SK-N-SH (cell line): ENCODE results near the gene RAD21L1. TPM values are rescaled to one million over a fixed set of nuclear protein-coding genes. Genes with fewer than 3 reads are reported as not detected.

Experiments
- CTCF ChIA-PET: fragments of 300-600, 350-600 bp; formaldehyde crosslinking; extraction: SDS; loops from one replicate; lab custom pipeline; 2021; lab: Yijun Ruan, JAX
- POLR2A ChIA-PET: fragments of 350-600 bp; sonication (Branson Sonifier 250); formaldehyde crosslinking; extraction: SDS; loops from one replicate; lab custom pipeline; 2020; ENCODE audit warnings: antibody characterized with exemption, inconsistent platforms; lab: Yijun Ruan, JAX
- DNase-seq: peaks from one replicate; pipeline ENCODE4 v3.0.0; 2012
- H2AFZ ChIP-seq: fragments of 200-600 bp; sonication (generic); 2 replicates; pipeline ENCODE4 v1.8.1; 2016; ENCODE audit warnings: antibody characterized with exemption, mild to moderate bottlenecking, low read depth
- H3F3A ChIP-seq: fragments of 200-600 bp; sonication (generic); replicated peaks from 2 replicates; pipeline ENCODE3; 2016; ENCODE audit warnings: antibody characterized with exemption, mild to moderate bottlenecking; ENCODE audit not compliant: insufficient read depth
- H3K27ac ChIP-seq, 2 experiments: fragments of 200-500 bp in 1 of 2; fragments of 200-600 bp in 1 of 2; sonication (Bioruptor generic) in 1 of 2; sonication (generic), shearing (Covaris generic) in 1 of 2; 2 replicates each; pipeline versions ENCODE4 v1.5.1 to v1.6.1; 2014 to 2016; ENCODE audit warnings: low read depth in 2 of 2, inconsistent platforms in 1 of 2, low read length in 1 of 2, mild to moderate bottlenecking in 1 of 2, mixed read lengths in 1 of 2
- H3K27me3 ChIP-seq: fragments of 200-600 bp; sonication (generic), shearing (Covaris generic); 2 replicates; pipeline ENCODE4 v1.6.1; 2016; ENCODE audit warnings: mixed run types; ENCODE audit not compliant: insufficient read depth
- H3K36me3 ChIP-seq, 2 experiments: fragments of 200-500 bp in 1 of 2; fragments of 200-600 bp in 1 of 2; sonication (Bioruptor generic) in 1 of 2; sonication (generic) in 1 of 2; replicated peaks in 1 of 2; 2 replicates each; pipeline versions ENCODE3 to v1.5.1; 2014 to 2016; ENCODE audit warnings: low read length in 1 of 2, mild to moderate bottlenecking in 1 of 2; ENCODE audit not compliant: insufficient read depth in 2 of 2, control insufficient read depth in 1 of 2
- H3K4me1 ChIP-seq, 2 experiments: fragments of 200-500 bp in 1 of 2; fragments of 200-600 bp in 1 of 2; sonication (Bioruptor generic) in 1 of 2; sonication (generic), shearing (Covaris generic) in 1 of 2; 2 replicates each; pipeline versions ENCODE4 v1.5.1 to v1.6.1; 2014 to 2016; ENCODE audit warnings: low read depth in 1 of 2, low read length in 1 of 2, mixed run types in 1 of 2; ENCODE audit not compliant: insufficient read depth in 2 of 2, control insufficient read depth in 1 of 2
- H3K4me2 ChIP-seq: fragments of 200-600 bp; sonication (generic), shearing (Covaris generic); 2 replicates; pipeline ENCODE4 v1.6.1; 2017; ENCODE audit warnings: mixed run types
- H3K4me3 ChIP-seq, 2 experiments: fragments of 200-500 bp in 1 of 2; fragments of 200-600 bp in 1 of 2; sonication (Bioruptor generic) in 1 of 2; sonication (generic), shearing (Covaris generic) in 1 of 2; 2 replicates each; pipeline versions ENCODE4 v1.5.1 to v1.8.1; 2014 to 2016; ENCODE audit warnings: low read depth in 2 of 2, inconsistent platforms in 1 of 2, low read length in 1 of 2, mild to moderate bottlenecking in 1 of 2, mixed read lengths in 1 of 2, moderate library complexity in 1 of 2
- H3K79me2 ChIP-seq: fragments of 200-600 bp; sonication (generic); 2 replicates; pipeline ENCODE4 v1.8.1; 2017; ENCODE audit warnings: mild to moderate bottlenecking; ENCODE audit not compliant: insufficient read depth
- H3K9ac ChIP-seq: fragments of 200-600 bp; sonication (generic); 2 replicates; pipeline ENCODE4 v1.6.1; 2017; ENCODE audit warnings: mixed run types
- H3K9me2 ChIP-seq: fragments of 200-600 bp; sonication (generic); 2 replicates; pipeline ENCODE4 v1.6.1; 2017; ENCODE audit warnings: mixed run types
- H3K9me3 ChIP-seq: fragments of 200-600 bp; sonication (generic); 2 replicates; pipeline ENCODE4 v1.6.1; 2017; ENCODE audit warnings: mixed run types, mild to moderate bottlenecking, moderate library complexity
- H4K20me1 ChIP-seq: fragments of 200-600 bp; sonication (generic); 2 replicates; pipeline ENCODE4 v1.6.1; 2017; ENCODE audit warnings: mild to moderate bottlenecking, mixed run types; ENCODE audit not compliant: insufficient read depth
- CHD2 ChIP-seq: fragments of 150-350 bp; IDR thresholded peaks from 2 replicates; pipeline ENCODE4 v1.6.1; 2018; ENCODE audit warnings: low read length; ENCODE audit not compliant: partially characterized antibody
- ELF1 ChIP-seq: IDR thresholded peaks from 2 replicates; pipeline ENCODE4 v1.4.0; 2012
- EP300 ChIP-seq, 2 experiments: IDR thresholded peaks; 2 replicates each; pipeline versions ENCODE4 v1.4.0 to v1.6.1; 2012; ENCODE audit warnings: borderline replicate concordance in 1 of 2, low read depth in 1 of 2, low read length in 1 of 2
- EZH2phosphoT487 ChIP-seq: fragments of 200-600 bp; sonication (generic); IDR thresholded peaks from 2 replicates; pipeline ENCODE4 v1.6.1; 2017; ENCODE audit warnings: low read depth, mixed run types, mild to moderate bottlenecking, antibody characterized with exemption, moderate library complexity, borderline replicate concordance
- FOXJ3 ChIP-seq: sonication (generic); formaldehyde crosslinking; IDR thresholded peaks from 2 replicates; pipeline ENCODE4 v1.5.1; 2020; ENCODE audit warnings: mild to moderate bottlenecking, missing genetic modification reagents
- IRF3 ChIP-seq: fragments of 150-350 bp; IDR thresholded peaks from 2 replicates; pipeline ENCODE4 v1.6.1; 2016; ENCODE audit warnings: mild to moderate bottlenecking, low read depth, low read length
- JUND ChIP-seq: IDR thresholded peaks from 2 replicates; pipeline ENCODE4 v1.4.0; 2012
- MEF2A ChIP-seq: IDR thresholded peaks from 2 replicates; pipeline ENCODE4 v1.4.0; 2012; ENCODE audit warnings: low read depth, borderline replicate concordance
- MXI1 ChIP-seq: IDR thresholded peaks from 2 replicates; pipeline ENCODE4 v1.6.1; 2012; ENCODE audit warnings: mild to moderate bottlenecking, low read depth, low read length, improper control_type of control experiment
- NFIC ChIP-seq: IDR thresholded peaks from 2 replicates; pipeline ENCODE4 v1.4.0; 2012; ENCODE audit warnings: borderline replicate concordance
- PBX3 ChIP-seq: IDR thresholded peaks from 2 replicates; pipeline ENCODE4; 2012
- POLR2AphosphoS5 ChIP-seq: IDR thresholded peaks from 2 replicates; pipeline ENCODE4 v1.6.1; 2012; ENCODE audit warnings: low read depth, low read length
- RAD21 ChIP-seq: IDR thresholded peaks from 2 replicates; pipeline ENCODE4 v1.6.1; 2012; ENCODE audit warnings: mild to moderate bottlenecking, low read length
- RCOR1 ChIP-seq: fragments of 150-350 bp; IDR thresholded peaks from 2 replicates; pipeline ENCODE4 v1.6.1; 2017; ENCODE audit warnings: antibody characterized with exemption, low read length
- REST ChIP-seq: IDR thresholded peaks from 2 replicates; pipeline ENCODE4 v1.6.1; 2012; ENCODE audit warnings: mild to moderate bottlenecking, low read depth, low read length, moderate library complexity
- TCF12 ChIP-seq: IDR thresholded peaks from 2 replicates; pipeline ENCODE4 v1.4.0; 2012
- USF1 ChIP-seq: IDR thresholded peaks from 2 replicates; pipeline ENCODE4 v1.4.0; 2012; ENCODE audit warnings: low read depth, borderline replicate concordance
- USF2 ChIP-seq: fragments of 150-350 bp; IDR thresholded peaks from 2 replicates; pipeline ENCODE4 v1.6.1; 2017; ENCODE audit warnings: antibody characterized with exemption, low read length, low read depth, borderline replicate concordance
- YY1 ChIP-seq: IDR thresholded peaks from 2 replicates; pipeline ENCODE4 v1.4.0; 2012; ENCODE audit warnings: low read depth, mild to moderate bottlenecking
- ZBTB33 ChIP-seq: IDR thresholded peaks from 2 replicates; pipeline ENCODE4 v1.4.0; 2012; ENCODE audit warnings: low read depth, borderline replicate concordance
- WGBS: methylation state at CpG from one replicate; pipeline ENCODE4 v1.1.6; 2017; ENCODE audit warnings: low lambda C conversion rate; 5-methylcytosine and 5-hydroxymethylcytosine counted together
- polyA plus RNA-seq, 3 experiments: library from polyadenylated mRNA; depleted of rRNA; stranded (reverse); fragments of >200 nt; gene quantifications; 2 replicates each; pipeline ENCODE4 v1.2.3, GENCODE V29; 2012

The RAD21L1 gene
- polyA plus RNA-seq, 1 of the 3 experiments (the other 2 are of a cell fraction) = 0.03 TPM

GRCh38 chr20:1232286-1233111 is 6.7 kb downstream of the RAD21L1 start:
- H3K27ac ChIP-seq = no peak overlapping the region
- no peaks in the 10 kb centered on the region for H3K36me3 ChIP-seq
- CTCF ChIA-PET = no interaction called here
- no peak overlapping the region for H3K9ac ChIP-seq
- H3K79me2 ChIP-seq = no peaks in the 10 kb centered on the region
- no peak overlapping the region for H3K4me2 ChIP-seq
- no peak for TF ChIP-seq EP300 (IDR thresholded peaks at IDR 0.05; ENCODE audit: borderline replicate concordance in 1 of 2, low read depth in 1 of 2, low read length in 1 of 2)
- no peak for TF ChIP-seq RAD21
- no peak for TF ChIP-seq YY1
- no peak for TF ChIP-seq EZH2phosphoT487
- no peak for TF ChIP-seq MEF2A
- TF ChIP-seq CHD2 = no peak
- no peak for TF ChIP-seq RCOR1
- no peak for TF ChIP-seq MXI1
- no peak for TF ChIP-seq TCF12
- TF ChIP-seq NFIC = no peak
- no peak for TF ChIP-seq ELF1
- no peak for TF ChIP-seq USF2
- TF ChIP-seq USF1 = no peak
- no peak for TF ChIP-seq ZBTB33
- no peak for TF ChIP-seq IRF3
- TF ChIP-seq REST = no peak
- TF ChIP-seq POLR2AphosphoS5 = no peak
- TF ChIP-seq FOXJ3 (CRISPR knock-in tag) = no peak
- TF ChIP-seq PBX3 = no peak
- no peak for TF ChIP-seq JUND
- H3K9me3 ChIP-seq = no peaks in the 10 kb centered on the region
- H3F3A ChIP-seq = no peaks in the 10 kb centered on the region
- 77% methylated on average over 3 of the region's 3 CpGs for whole genome bisulfite sequencing
- POLR2A ChIA-PET = no interaction called here
- H3K9me2 ChIP-seq = no peaks in the 10 kb centered on the region
- no peaks in the 10 kb centered on the region; a peak in 1 of 4 replicates for H3K4me1 ChIP-seq
- no peak overlapping the region for H3K4me3 ChIP-seq
- DNase-seq = no peak
- no peaks in the 10 kb centered on the region for H3K27me3 ChIP-seq
- H2AFZ ChIP-seq = no peak overlapping the region
- H4K20me1 ChIP-seq = no peaks in the 10 kb centered on the region
